ENCODE measurements around the gene RASAL2.
"Not testable (repeated sequence)": the region's sequence is repeated elsewhere in the genome, so short reads cannot be mapped to it uniquely, and the experiment has no call there.

RASAL2 gene

GRCh38 chr1:178119628-178120027 is 25.7 kb downstream of the RASAL2 start:
- no peak overlapping the region for H2AFZ ChIP-seq (ENCODE audit: low read depth, low read length)
- H3K27me3 ChIP-seq (ENCODE audit: low read depth, low read length): no peaks in the 10 kb centered on the region
- H3K4me3 ChIP-seq (ENCODE audit: low read length): no peak overlapping the region
- no peak overlapping the region for H3K9ac ChIP-seq (ENCODE audit: low read length)
- H3K36me3 ChIP-seq (replicated peaks; ENCODE audit: low read depth, low read length): no peaks in the 10 kb centered on the region
- H3K79me2 ChIP-seq (ENCODE audit: low read length): no peaks in the 10 kb centered on the region
- TF ChIP-seq EZH2phosphoT487 (IDR thresholded peaks at IDR 0.05; ENCODE audit: low read depth) (no peak), CTCF (IDR thresholded peaks at IDR 0.05; ENCODE audit: low read depth, low read length) (no peak)
- no peak overlapping the region for H3K4me2 ChIP-seq (ENCODE audit: low read length)
- no peak overlapping the region for H3K27ac ChIP-seq (ENCODE audit: low read length)
- H3K4me1 ChIP-seq (ENCODE audit: low read length): peaks cover 19% of the 10 kb centered on the region
- no peaks in the 10 kb centered on the region for H3K9me3 ChIP-seq (ENCODE audit: insufficient read depth, low read length)
- H4K20me1 ChIP-seq (ENCODE audit: insufficient read depth, low read length): no peaks in the 10 kb centered on the region

GRCh38 chr1:178120088-178120487 is 26.2 kb downstream of the RASAL2 start:
- no peak overlapping the region for H3K27ac ChIP-seq (ENCODE audit: low read length)
- H4K20me1 ChIP-seq (ENCODE audit: insufficient read depth, low read length): no peaks in the 10 kb centered on the region
- TF ChIP-seq CTCF (IDR thresholded peaks at IDR 0.05; ENCODE audit: low read depth, low read length): no peak
- TF ChIP-seq EZH2phosphoT487 (IDR thresholded peaks at IDR 0.05; ENCODE audit: low read depth): no peak
- no peak overlapping the region for H3K4me2 ChIP-seq (ENCODE audit: low read length)
- no peak overlapping the region for H3K4me3 ChIP-seq (ENCODE audit: low read length)
- peaks cover 19% of the 10 kb centered on the region for H3K4me1 ChIP-seq (ENCODE audit: low read length)
- H3K79me2 ChIP-seq (ENCODE audit: low read length): no peaks in the 10 kb centered on the region
- H3K9me3 ChIP-seq (ENCODE audit: insufficient read depth, low read length): no peaks in the 10 kb centered on the region
- H3K27me3 ChIP-seq (ENCODE audit: low read depth, low read length): no peaks in the 10 kb centered on the region
- no peak overlapping the region for H2AFZ ChIP-seq (ENCODE audit: low read depth, low read length)
- no peaks in the 10 kb centered on the region for H3K36me3 ChIP-seq (replicated peaks; ENCODE audit: low read depth, low read length)
- H3K9ac ChIP-seq (ENCODE audit: low read length): no peak overlapping the region

- not testable (repeated sequence) for H4K20me1 ChIP-seq (ENCODE audit: insufficient read depth, low read length); H3K27me3 ChIP-seq (ENCODE audit: low read depth, low read length); H3K4me3 ChIP-seq (ENCODE audit: low read length); H3K79me2 ChIP-seq (ENCODE audit: low read length); H3K9me3 ChIP-seq (ENCODE audit: insufficient read depth, low read length); H3K27ac ChIP-seq (ENCODE audit: low read length); H2AFZ ChIP-seq (ENCODE audit: low read depth, low read length); H3K9ac ChIP-seq (ENCODE audit: low read length); H3K4me2 ChIP-seq (ENCODE audit: low read length); H3K36me3 ChIP-seq (replicated peaks; ENCODE audit: low read depth, low read length)
- H3K4me1 ChIP-seq (ENCODE audit: low read length): peaks cover 19% of the 10 kb centered on the region
Observed at GRCh38 chr1:178120520-178121052, 26.7 kb downstream of the RASAL2 start.

GRCh38 chr1:178121883-178122282 is 28.0 kb downstream of the RASAL2 start:
- H2AFZ ChIP-seq (ENCODE audit: low read depth, low read length): no peak overlapping the region
- no peaks in the 10 kb centered on the region for H3K27me3 ChIP-seq (ENCODE audit: low read depth, low read length)
- peaks cover 22% of the 10 kb centered on the region for H3K4me1 ChIP-seq (ENCODE audit: low read length)
- H4K20me1 ChIP-seq (ENCODE audit: insufficient read depth, low read length): no peaks in the 10 kb centered on the region
- no peaks in the 10 kb centered on the region for H3K9me3 ChIP-seq (ENCODE audit: insufficient read depth, low read length)
- no peaks in the 10 kb centered on the region for H3K79me2 ChIP-seq (ENCODE audit: low read length)
- peak overlapping the region; percentile 18; the same call in 1 of the 2 replicates for H3K27ac ChIP-seq (ENCODE audit: low read length)
- no peaks in the 10 kb centered on the region for H3K36me3 ChIP-seq (replicated peaks; ENCODE audit: low read depth, low read length)
- H3K4me2 ChIP-seq (ENCODE audit: low read length): peak overlapping the region; percentile 63
- no peak for TF ChIP-seq EZH2phosphoT487 (IDR thresholded peaks at IDR 0.05; ENCODE audit: low read depth)
- TF ChIP-seq CTCF (IDR thresholded peaks at IDR 0.05; ENCODE audit: low read depth, low read length): no peak
- no peak overlapping the region for H3K9ac ChIP-seq (ENCODE audit: low read length)
- H3K4me3 ChIP-seq (ENCODE audit: low read length): peak overlapping the region; percentile 10
